Stimulated activated CD4-positive, alpha-beta T cell treated with anti-CD3 and anti-CD28 coated beads, Interleukin-15, amount 100 ng/mL, for 48 hours (primary cell): ENCODE measurements around the gene TOGARAM2.

Source experiments
- DNase-seq, 2 donors: peaks; one replicate each; pipeline ENCODE4 v3.0.0-alpha.2; 2020; ENCODE audit warnings: low read depth in 2 of 2

Gene TOGARAM2

DNA sequence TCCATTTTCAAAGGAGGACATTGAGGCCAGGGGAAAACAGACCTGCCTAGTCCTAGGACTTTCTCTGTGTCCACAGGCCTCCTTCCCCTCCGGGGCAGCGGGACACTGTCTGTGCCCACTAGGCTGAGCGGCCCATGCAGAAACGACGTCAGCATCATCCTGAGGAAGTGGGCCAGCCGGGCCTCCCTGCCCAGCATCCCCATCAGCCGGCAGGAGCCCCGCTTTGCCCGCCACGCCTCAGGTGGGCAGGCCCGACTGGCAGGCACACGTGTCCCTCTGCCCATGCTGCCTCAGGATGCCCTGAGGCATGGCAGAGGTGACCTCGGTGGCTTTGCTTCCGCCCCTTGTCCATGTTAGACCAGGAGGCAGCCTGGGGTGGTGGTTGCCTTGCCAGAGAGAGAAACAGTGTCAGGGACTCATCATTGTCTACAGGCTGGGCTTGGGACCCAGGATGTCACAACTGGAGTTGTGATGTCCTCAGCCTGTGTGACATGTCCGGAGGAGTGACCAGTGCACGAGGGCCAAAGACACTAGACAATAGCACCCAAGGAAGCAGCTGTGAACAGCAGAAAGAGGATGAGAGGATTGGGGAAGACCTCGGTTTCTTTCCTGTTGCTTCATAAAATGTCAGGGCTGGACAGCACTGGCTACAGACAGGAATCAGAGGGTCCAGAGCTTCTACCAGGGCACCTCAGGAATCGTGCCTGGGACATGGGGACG is 36.8 kb downstream of the TOGARAM2 start:
- DNase-seq: no peak

DNA sequence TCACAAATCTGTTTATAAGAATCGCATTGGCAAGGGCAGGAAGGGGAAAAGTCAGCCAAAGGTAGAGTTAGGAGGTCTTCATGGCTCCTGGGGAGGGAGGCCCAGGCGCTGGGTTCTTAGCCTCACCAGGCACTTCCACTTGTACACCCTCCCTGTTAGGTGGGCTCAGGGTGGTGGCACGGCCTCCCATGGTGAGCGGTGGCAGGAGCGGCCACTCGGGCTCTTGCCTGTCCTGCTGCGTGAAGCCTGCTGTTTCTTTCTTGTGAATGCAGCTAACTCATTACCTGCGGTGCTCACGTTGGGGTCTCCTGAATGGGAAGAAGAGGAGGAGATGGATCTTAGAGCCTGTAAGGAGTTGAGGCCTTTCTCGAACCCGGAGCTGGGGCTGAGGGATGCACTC is 40.8 kb downstream of the TOGARAM2 start:
- DNase-seq: no peak

DNA sequence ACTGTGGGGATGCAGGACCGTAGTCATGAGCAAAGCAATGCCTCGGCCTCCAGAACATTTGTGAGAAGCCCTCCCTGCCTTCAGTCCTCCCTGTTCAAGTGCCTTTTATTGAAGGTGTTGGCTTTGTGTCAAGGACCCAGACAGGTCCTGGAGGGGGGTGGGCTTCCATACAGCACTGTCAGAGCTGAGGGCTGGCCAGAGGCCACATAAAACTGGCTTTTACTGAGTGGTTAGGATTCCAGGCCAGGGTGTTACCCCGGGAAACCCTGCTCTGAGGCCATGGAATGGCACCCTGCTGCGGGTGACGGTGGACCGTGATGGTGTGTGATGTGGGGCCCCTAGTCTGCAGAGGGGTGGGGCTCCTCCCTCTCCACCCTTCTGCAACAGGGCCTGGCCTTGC is 41.6 kb downstream of the TOGARAM2 start:
- no peak for DNase-seq

DNA sequence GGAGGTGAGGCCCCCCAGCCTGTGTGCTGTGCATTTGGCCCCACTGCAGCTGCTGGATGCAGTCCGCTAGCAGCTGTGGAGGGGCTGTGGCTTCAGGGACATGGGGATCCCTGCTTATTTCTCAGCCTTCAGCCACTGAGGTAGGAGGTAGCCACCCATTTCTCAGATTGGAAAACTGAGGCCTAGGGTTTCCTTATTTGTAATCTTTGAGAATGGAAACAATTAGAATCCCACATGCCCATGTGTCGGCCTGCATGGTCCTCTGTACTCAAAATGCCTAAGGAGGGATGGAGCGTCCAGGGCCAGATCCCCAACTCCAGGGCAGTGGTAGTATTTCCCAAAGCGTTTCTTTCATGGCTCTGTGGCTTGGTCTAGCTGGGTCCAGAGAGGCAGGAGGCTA is 42.1 kb downstream of the TOGARAM2 start:
- DNase-seq: no peak

DNA sequence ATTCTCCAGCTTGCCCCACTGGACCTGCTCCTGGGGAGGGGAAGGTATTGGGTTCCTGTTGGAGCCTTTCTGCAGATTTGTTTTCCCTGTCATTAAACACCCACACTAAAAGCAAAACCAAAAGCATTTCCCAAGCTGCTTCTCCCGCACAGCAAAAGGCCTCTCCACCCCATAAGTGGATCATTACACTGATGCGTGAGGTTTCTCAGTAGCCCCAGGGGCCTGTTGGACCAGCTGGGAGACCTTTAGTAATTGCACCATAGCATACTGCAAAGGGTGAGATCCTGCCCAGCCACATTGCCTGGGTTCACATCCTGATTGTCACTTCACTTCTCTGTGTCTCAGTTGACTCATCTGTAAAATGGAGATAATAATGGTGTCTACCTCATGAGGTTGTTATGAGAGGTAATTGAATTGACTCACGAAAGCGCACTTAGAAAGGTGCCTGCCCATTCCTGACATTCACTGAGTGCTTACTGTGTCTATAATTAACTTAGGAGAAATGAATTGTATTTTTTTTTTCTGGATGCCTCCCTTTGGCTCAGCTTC is 43.9 kb downstream of the TOGARAM2 start:
- no peak for DNase-seq

DNA sequence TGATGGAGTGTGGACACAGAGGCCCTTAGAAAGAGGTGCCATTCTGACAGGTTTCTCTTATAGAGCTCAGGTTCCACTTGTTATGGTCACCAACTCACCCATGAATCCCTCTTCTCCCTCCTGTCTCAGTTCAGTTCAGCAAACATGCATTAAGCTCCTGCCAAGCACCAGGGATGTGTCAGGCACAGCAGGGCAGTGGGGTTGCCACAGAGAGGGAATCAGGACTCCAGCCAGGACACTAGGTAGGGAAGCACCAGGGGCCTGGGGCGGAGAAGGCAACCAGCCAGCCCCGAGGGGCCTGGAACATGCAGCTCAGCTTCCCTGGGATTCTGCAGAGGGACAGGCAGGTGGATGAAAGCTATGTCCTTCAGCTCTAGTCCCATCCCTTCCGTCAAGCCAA is 44.6 kb downstream of the TOGARAM2 start:
- DNase-seq: no peak

DNA sequence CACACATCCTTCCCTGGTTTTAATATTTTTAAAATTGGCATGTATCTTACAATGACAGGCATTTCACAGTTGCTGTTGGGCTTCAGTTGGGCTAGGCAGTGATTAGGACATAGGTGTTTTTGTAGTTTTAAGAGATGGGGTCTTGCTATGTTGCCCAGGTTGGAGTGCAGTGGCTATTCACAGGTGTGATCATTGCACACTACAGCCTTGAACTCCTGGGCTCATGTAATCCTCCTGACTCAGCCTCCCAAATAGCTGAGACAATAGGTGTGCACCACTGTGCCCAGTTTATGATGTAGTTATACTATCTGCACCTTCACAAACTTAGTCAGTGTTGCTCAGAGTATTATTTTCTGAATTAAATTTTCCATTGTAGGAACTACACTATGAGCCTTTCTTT is 49.9 kb downstream of the TOGARAM2 start:
- no peak for DNase-seq

DNA sequence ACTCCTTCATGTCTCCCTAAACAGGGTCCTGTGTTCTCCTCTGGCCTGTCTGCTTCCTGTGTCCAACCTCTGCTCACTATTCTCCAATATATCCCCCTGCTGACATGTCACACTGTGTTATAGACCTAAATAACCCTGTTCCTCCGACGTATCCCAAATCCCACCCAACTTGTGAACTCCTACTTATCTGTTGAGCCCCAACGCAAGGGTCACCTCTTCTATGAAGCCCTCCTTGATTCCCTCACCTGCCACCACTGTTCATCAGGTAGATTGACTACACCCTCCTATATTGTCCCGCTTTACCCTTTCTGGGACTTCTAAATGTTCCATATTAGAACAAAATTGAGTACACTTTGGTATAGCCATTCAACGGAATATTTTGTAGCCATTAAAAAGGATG is 51.1 kb downstream of the TOGARAM2 start:
- DNase-seq: no peak

DNA sequence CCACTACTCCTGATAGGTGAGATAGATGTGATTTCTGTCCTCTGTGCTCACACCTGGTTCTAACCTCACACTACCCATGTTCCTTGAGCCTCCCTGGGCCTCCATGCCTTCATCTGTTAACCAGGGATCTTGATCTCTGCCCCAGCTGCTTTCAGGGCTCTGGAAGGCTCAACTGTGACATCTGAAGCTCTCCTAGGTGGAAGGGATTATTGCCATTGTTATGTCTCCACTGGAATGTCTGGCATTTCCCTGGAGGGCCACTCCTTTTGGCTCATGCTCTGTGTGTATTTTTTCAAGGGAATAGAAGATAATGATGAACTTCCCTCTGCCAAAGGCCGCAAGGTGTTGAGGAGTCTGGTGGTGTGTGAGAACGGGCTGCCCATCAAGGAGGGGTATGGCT is 52.1 kb downstream of the TOGARAM2 start:
- no peak for DNase-seq

DNA sequence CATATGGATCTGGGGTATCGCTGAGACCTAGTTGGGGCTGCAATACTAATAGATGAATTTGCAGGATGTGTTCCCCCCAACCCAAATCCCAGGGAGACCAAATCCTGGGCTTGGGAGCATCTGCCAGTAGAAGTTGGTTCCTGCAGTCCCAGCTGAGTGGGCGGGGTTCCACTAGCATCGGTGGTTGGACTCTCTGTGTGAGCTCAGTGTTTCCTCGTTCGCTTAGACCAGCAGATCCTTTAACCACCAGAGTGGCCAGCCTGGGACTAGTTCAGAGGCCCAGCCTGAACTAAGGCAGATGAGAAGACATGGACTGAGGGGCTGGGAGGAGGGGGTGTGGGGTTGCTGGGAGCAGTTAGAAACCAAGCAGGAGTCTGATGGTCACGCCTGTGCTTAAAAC is 52.6 kb downstream of the TOGARAM2 start:
- DNase-seq: no peak

DNA sequence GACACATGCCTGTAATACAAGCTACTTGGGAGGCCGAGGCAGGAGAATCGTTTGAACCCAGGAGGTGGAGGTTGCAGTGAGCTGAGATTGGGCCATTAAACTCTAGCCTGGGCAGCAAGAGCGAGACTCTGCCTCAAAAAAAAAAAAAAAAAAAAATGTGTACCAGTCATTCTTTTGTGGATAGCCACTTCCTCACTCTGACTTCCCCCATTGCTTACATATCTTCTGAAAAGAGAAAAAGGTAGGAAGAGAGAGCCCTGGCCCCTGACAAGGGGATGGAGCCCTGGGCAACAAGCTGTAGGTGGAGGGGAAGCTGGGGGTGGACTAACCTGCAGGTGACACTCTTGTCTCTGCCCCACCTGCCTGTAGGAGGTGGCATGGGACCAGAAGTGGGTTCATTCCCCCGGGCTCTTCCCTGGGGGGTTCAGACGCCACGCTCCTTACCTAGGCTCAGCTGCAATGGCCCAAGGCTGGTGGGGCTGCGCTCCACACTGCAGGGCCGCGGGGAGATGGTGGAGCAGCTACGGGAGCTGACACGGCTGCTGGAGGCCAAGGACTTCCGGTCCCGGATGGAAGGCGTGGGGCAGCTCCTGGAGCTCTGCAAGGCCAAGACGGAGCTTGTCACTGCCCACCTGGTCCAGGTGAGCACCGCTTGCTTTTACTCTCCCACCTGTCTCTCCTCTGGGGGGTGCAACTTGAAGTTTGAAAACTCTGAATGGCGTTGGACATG is 54.1 kb downstream of the TOGARAM2 start:
- no peak for DNase-seq

DNA sequence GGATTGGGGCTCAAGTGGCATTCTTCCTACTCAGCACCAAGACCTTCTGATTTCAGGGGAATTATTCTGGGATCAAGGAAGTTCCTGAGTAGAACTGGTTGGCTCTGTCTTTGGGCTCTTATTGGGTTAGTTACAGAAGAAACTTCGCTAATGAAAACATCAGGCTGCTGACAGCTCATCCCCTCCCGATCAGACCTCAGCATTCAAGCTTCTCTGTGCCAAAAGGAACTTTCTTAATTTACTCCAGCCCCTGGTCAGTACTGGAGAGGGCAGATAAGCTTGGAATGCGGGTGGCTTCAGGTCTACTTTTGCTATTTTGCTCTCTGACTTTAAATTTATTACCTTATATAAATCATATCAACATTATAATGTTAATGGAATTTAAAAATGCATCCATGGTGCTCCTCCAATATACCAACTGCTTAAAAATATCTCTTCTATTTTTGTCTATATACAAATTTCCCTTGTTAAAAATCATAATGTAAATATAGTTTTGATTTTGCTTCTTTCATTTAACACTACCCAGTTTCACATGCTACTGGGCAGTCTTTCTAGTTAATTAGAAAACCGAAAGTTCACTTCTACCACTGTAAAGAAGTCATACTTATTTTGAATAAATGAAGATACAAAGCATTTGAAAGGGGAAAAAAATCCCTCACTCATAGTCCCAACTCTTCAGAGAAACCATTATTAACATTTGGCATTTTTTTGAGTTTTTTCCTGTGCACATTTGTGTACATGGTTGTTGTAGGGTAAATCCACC is 58.8 kb downstream of the TOGARAM2 start:
- no peak for DNase-seq

DNA sequence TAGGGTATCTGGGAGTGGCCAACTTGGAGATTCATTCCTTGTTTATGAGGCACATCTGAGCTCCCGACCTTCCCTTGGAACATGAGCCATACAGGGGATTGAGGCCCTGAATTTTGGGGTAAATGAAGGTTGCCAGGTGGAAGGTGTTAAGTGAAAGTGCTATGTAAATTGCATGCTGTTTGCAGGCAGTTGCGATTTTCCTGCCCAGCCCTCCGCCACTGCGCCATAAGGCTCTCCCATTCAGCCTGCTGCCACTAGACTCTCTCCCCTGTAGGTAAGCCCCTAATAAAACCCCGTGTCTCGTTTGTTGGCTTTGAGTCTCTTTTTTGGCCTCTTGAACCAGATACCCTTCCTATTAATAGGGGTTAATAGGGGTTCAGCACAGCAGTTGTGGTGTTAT is 59.5 kb downstream of the TOGARAM2 start:
- no peak for DNase-seq

DNA sequence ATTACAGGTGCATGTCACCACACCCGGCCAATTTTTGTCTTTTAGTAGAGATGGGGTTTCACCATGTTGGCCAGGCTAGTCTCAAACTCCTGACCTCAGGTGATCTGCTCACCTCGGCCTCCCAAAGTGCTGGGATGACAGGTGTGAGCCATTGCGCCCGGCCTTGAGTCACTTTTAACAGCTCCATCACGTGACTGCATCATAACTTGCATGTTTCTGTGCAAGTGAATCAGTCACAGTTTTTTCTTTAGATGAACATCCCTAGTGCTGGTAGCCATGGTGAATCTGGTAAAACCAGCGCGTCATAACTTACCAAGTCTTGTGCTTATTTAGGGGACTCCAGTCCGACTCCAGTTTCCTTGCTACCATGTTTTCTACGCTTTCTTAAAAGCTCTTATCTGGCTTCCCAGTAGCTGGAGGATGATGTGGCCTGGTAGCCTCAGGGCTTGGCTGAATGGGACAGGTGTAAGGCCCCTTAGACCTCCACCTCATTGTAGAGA is 60.1 kb downstream of the TOGARAM2 start:
- no peak for DNase-seq

DNA sequence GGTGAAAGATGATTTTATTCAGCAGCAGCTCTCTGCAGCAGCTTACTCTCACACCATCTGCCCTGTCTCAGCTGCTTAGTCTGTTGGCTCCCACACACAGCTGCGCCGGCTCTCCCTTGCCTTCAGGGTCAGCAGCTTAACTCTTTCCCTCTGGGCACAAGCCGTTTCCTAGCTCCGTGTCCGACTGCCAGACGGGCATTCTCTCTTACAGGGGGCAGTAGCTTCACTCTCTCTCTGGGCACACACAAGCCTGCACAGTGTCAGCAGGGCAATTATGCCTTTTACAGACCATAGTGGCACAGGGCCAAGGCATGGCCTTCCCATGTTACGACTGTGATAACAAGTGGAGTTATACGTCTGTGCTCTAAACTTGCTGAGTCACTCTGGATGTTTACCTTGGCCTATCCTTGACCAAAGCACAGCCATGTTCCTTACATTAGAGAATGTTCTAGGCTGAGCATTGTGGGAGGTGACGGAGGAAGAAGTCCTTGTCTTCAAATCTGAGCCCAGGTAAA is 61.5 kb downstream of the TOGARAM2 start:
- DNase-seq: no peak

DNA sequence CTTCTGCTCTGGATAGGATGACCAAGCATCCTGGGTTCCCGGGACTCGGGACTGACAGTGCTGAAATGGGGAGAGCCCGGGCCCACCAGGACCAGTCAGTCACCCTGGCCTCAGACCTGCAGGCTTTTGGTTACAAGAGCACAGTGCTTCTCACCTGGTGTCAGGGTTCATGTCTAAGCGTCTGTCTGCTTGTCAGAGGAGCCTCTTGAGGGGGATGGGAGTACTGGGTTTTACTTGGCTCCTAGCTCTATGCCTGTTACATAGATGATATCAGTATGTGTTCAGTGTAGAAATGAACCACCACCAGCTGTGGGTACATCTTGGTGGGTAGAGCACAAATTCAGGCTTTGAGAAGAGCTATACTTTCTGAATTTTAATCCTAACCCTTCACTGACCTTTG is 63.4 kb downstream of the TOGARAM2 start:
- DNase-seq: no peak

DNA sequence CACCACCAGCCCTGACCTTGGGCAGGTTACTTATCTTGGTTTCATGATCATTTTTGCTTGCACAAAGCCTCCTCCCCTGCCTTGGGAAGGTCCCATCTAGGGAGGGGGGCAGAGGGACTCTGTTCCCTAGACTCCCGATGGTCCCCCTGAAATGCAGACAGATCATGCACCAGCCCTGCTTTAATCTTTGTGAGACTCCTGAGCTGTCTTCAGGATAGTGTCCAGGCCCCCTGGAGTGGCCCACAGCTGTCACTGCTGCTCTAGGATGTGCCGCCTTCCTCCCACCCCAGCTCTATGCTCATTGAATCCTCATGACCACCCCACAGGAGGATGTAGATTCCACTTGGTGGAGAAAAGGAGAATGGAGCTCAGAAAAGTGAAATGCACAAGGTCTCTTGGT is 65.2 kb downstream of the TOGARAM2 start:
- DNase-seq: no peak

DNA sequence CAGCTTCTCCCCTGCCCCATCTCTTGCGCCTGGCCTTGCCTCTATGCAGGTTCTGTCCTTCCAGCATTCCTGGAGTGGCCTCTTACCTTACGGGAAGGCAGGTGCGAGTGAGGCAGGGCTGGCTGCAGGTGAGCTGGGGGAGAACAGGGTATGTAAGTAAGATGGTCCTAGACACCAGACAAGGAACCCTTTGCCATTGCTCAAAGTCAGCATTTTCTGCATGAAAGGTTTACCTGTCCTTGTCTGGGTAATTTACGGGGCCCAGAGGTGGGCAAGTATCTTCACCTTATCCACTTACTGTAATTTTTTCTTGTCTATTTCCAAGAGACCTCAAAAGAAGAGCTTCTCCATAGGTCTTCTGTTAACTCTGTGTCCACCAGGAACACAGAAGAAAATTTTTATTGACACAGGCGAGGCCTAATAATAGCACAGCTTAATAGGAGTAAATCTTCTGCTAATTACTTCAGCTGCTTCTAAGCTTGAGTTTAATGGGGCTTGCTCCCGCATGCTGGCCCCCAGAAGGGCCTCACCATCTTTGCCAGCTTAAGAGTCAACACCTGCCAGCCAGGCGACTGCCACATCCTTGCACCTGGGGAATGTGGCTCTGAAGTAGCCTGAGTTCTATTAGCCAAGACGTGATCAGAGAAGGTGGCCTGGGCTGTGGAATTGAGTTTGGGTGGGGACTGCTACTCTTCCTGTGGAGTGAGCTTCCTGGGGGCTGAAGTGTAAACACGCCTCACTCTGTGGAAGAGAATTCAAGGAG is 66.2 kb downstream of the TOGARAM2 start:
- DNase-seq: no peak

DNA sequence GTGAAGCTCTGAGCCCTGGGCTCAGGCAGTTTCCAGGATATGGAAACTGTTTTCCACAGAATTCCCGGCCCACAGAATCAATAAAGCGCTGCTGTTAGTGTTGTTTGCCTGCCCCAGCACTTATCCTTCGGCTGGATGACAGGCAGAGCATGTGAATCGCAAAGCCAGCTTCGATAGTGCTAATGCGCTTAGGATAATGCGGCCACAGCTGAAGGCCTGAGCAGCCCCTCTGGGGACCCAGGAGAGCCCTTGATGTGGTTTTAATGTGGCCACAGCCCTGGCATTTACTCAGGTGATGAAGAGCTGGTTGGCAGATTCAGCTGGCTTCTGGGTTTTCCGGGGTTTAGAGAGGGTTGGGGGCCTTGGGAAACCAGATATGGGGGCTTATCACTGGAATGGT is 69.5 kb downstream of the TOGARAM2 start:
- no peak for DNase-seq

DNA sequence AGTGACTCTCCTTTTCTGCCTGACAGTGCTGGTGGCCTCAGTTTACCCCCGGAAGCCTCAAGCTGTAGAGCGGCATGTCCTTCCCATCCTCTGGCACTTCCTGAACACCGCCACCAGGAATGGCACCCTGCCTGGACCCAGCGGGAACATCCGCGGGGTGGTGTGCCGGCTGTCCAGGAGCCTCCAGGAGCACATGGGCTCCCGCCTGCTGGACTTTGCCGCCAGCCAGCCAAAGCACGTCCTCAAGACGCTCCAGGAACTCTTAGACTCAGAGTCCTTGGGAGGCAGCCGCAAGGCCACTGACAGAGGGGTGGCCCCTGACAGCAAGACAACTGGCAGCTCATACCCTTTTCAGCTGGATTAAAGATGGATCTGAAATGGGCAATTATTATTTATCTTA is 70.6 kb downstream of the TOGARAM2 start:
- DNase-seq: no peak

DNA sequence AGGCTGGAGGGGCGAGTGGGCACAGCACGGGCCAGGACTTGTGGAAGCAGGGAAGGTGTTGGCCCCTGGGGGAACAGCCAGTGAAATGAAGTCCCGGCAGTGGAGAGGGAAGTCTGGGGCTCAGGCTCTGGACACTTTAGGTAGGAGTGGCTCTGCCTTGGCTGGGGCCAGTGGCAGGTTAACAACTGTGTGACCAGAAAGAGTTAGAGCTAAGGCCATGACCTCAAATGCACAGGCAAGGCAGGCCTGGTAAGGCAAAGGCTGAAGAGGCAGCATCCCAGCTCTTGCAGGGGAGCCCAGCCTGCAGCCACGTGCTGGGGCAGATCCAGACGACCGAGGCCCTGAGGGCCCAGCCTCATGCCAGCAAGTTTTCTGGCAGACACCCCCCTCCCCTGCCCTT is 71.7 kb downstream of the TOGARAM2 start:
- no peak for DNase-seq
